ENCODE measurements around the gene RENBP. TPM values are rescaled to one million over a fixed set of nuclear protein-coding genes. Genes with fewer than 3 reads are reported as not detected.

The RENBP gene
- total RNA-seq, 2 donors from 2014 or later: 0.66 to 6.0 TPM

DNA sequence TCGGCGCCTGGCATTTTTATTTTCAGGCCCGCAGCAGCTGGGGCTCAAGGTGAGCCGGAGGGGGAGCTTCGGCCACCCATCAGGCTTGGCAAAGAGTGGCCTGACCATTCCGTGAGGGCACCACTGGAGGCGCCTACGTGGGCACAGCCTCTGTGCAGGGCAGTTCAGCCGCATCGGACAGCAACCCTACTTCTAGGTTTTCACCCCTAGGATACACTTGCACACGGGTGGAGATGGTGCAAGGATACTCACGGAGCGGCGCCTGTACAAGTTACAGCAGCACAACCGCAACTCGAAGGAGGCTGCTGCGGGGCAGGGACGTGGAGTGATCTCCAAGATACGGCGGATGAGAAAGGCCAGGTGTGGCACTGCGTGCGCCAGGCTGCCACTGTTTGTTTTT lies 16.3 kb upstream of the RENBP start:
- intact Hi-C loops (cut with DNase I): no loop called here

DNA sequence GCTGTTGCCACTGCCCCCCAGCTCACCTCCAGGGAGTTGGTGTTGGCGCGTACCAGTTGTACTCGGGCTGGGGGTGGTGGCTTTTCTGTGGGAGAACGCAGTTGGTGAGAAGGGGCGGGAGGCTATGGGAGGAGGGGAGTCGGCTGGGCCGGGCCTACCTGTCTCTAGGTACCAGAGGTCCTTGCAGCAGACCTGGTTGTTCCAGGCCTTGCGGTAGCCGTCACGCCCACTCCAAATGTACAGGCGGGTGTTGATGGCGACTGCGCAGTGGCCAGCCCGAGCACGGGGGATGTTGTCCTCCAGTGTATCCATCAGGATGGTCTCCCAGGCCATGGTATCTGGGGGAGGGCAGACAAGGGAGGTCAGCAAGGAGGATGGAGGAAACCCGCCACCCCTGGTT lies 15.6 kb upstream of the RENBP start:
- Histone ChIP-seq H3K9me3 (no peaks in the 10 kb centered on the region), H3K4me3 (no peak overlapping the region), H3K36me3 (replicated peaks in 1 of 2; ENCODE audit: insufficient read depth in 1 of 2, low read depth in 2 of 2) (peaks cover 5 to 18% of the 10 kb centered on the region in 2 donors), H3K4me1 (peaks cover 2% of the 10 kb centered on the region), H3K27ac (no peak overlapping the region), H3K27me3 (no peaks in the 10 kb centered on the region)
- intact Hi-C loops (cut with DNase I): no loop called here
- 94 to 98% methylated on average over 8 to 12 of the region's 16 CpGs for WGBS, 2 donors
- ATAC-seq (no peak), DNase-seq (no peak)
- TF ChIP-seq, protein P1, sequence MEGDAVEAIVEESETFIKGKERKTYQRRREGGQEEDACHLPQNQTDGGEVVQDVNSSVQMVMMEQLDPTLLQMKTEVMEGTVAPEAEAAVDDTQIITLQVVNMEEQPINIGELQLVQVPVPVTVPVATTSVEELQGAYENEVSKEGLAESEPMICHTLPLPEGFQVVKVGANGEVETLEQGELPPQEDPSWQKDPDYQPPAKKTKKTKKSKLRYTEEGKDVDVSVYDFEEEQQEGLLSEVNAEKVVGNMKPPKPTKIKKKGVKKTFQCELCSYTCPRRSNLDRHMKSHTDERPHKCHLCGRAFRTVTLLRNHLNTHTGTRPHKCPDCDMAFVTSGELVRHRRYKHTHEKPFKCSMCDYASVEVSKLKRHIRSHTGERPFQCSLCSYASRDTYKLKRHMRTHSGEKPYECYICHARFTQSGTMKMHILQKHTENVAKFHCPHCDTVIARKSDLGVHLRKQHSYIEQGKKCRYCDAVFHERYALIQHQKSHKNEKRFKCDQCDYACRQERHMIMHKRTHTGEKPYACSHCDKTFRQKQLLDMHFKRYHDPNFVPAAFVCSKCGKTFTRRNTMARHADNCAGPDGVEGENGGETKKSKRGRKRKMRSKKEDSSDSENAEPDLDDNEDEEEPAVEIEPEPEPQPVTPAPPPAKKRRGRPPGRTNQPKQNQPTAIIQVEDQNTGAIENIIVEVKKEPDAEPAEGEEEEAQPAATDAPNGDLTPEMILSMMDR (IDR thresholded peaks at IDR 0.05): no peak
- TF ChIP-seq POLR2A (IDR thresholded peaks at IDR 0.05): no peak

More for the DNA sequence above, 16.3 kb upstream of the RENBP start:
- peaks cover 5 to 18% of the 10 kb centered on the region in 2 donors for H3K36me3 ChIP-seq (replicated peaks in 1 of 2; ENCODE audit: insufficient read depth in 1 of 2, low read depth in 2 of 2)
- no peak for ATAC-seq
- TF ChIP-seq POLR2A (IDR thresholded peaks at IDR 0.05): no peak
- TF ChIP-seq, protein P1 (IDR thresholded peaks at IDR 0.05): no peak
- H3K4me3 ChIP-seq: no peak overlapping the region
- 66 to 84% methylated on average over 7 to 8 of the region's 22 CpGs for WGBS, 2 donors
- DNase-seq: no peak
- H3K4me1 ChIP-seq: peaks cover 8% of the 10 kb centered on the region
- no peaks in the 10 kb centered on the region for H3K9me3 ChIP-seq
- H3K27ac ChIP-seq: no peak overlapping the region
- no peaks in the 10 kb centered on the region for H3K27me3 ChIP-seq

DNA sequence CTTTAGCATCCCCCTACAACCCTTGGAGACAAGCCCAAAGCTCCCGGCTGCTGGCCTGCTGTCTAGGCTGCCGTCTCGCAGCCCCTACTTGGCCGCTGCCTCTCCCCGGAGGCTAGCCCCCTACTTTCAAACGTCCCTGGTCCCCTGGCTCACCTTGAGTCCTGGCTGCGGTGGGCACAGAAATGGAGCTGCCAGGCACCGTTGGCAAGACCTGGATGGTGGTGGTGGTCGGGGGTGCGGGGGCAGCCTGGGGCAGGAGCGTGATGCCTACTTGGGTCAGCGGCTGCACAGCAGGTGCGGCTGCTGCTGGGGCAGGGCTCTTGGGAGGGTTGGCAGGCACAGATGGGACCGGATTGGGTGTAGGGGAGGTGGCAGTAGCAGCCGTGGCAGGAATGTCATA lies 15.2 kb upstream of the RENBP start:
- ATAC-seq (no peak), DNase-seq (no peak)
- no peak overlapping the region for H3K4me3 ChIP-seq
- no peaks in the 10 kb centered on the region for H3K27me3 ChIP-seq
- peaks cover 5 to 18% of the 10 kb centered on the region in 2 donors for H3K36me3 ChIP-seq (replicated peaks in 1 of 2; ENCODE audit: insufficient read depth in 1 of 2, low read depth in 2 of 2)
- 80 to 94% methylated on average over 1 to 14 of the region's 15 CpGs for WGBS, 2 donors
- H3K27ac ChIP-seq: no peak overlapping the region
- intact Hi-C loops (cut with DNase I): no loop called here
- H3K9me3 ChIP-seq: no peaks in the 10 kb centered on the region
- no peak for TF ChIP-seq POLR2A (IDR thresholded peaks at IDR 0.05)
- TF ChIP-seq, protein P1 (IDR thresholded peaks at IDR 0.05): no peak
- no peaks in the 10 kb centered on the region for H3K4me1 ChIP-seq

DNA sequence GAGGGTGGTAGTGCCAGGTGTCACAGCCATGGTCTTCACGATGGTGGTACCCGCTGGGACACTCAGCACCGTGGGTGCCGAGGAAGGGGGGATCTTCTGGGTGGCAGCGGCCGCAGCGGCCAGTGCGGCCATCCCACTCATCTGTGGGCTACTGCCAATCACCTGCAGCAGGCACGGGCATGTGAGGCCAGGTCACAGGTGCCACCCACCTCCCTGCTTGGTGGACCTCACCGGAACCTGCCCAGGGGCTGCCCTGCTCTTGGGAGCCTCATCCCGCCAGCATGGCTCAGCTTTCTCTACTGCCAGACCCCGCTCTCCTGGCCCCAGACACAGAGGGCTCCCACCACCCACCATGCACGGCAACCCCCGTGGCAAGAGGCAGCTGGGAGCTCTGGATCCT lies 14.2 kb upstream of the RENBP start:
- WGBS, 2 donors: 92% methylated on average over 5 of the region's 14 CpGs; no CpG with 5 or more reads in 1 of the 2 donors
- H3K27ac ChIP-seq: no peak overlapping the region
- H3K4me3 ChIP-seq: no peak overlapping the region

DNA sequence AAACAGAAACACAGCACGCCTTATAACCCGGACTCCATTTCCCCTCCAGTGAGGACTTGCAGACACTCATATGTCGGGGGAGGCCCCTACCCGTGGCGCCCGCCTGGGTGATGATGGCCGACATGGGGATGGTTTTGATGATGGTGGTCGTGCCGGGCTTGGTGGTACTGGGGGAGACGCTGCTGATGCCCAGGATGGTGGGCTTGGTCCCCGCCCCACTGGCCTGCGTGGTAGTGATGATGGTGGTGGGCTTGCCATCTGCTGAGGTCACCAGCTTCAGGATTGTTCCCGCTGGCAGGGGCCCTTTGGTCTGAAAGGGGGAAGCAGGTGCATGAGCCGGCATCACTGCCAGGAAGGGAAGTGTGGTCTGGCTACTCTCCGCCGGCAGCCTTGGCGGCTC lies 12.8 kb upstream of the RENBP start:
- no peak for DNase-seq
- no peak overlapping the region for H3K4me3 ChIP-seq
- H3K36me3 ChIP-seq (replicated peaks in 1 of 2; ENCODE audit: insufficient read depth in 1 of 2, low read depth in 2 of 2): peaks cover 9 to 18% of the 10 kb centered on the region in 2 donors
- no peak for ATAC-seq
- 73% methylated on average over 15 of the region's 17 CpGs; no CpG with 5 or more reads in 1 of the 2 donors for WGBS, 2 donors
- H3K27me3 ChIP-seq: no peaks in the 10 kb centered on the region
- H3K9me3 ChIP-seq: no peaks in the 10 kb centered on the region
- TF ChIP-seq POLR2A (IDR thresholded peaks at IDR 0.05): no peak
- TF ChIP-seq, protein P1 (IDR thresholded peaks at IDR 0.05): no peak
- no peak overlapping the region for H3K27ac ChIP-seq
- no peaks in the 10 kb centered on the region for H3K4me1 ChIP-seq
- intact Hi-C loops (cut with DNase I): no loop called here

More for the DNA sequence above, 14.2 kb upstream of the RENBP start:
- H3K27me3 ChIP-seq: no peaks in the 10 kb centered on the region
- no peaks in the 10 kb centered on the region for H3K9me3 ChIP-seq
- intact Hi-C loops (cut with DNase I): no loop called here
- no peaks in the 10 kb centered on the region for H3K4me1 ChIP-seq
- no peak for ATAC-seq
- TF ChIP-seq POLR2A (IDR thresholded peaks at IDR 0.05): no peak
- DNase-seq: no peak
- peaks cover 5 to 18% of the 10 kb centered on the region in 2 donors for H3K36me3 ChIP-seq (replicated peaks in 1 of 2; ENCODE audit: insufficient read depth in 1 of 2, low read depth in 2 of 2)

Measured in body of pancreas (tissue), 4 donors.